Testis (tissue), 2 donors: Measurements from ENCODE around the gene NLE1.

Source experiments
- POLR2A ChIP-seq: fragments of 450-650 bp; IDR thresholded peaks from one replicate; pipeline ENCODE4 v1.6.1; 2017; ENCODE audit warnings: antibody characterized with exemption, mild to moderate bottlenecking, moderate library complexity
- TF ChIP-seq, protein P1 (sequence below), 3 experiments: fragments of 450-650 bp in 2 of 3; fragments of 200-600 bp in 1 of 3; sonication (generic) in 1 of 3; IDR thresholded peaks; one replicate each; pipeline ENCODE4 v1.5.1; 2016 to 2019; ENCODE audit warnings: antibody characterized with exemption in 3 of 3, mild to moderate bottlenecking in 2 of 3, moderate library complexity in 1 of 3

DNA sequence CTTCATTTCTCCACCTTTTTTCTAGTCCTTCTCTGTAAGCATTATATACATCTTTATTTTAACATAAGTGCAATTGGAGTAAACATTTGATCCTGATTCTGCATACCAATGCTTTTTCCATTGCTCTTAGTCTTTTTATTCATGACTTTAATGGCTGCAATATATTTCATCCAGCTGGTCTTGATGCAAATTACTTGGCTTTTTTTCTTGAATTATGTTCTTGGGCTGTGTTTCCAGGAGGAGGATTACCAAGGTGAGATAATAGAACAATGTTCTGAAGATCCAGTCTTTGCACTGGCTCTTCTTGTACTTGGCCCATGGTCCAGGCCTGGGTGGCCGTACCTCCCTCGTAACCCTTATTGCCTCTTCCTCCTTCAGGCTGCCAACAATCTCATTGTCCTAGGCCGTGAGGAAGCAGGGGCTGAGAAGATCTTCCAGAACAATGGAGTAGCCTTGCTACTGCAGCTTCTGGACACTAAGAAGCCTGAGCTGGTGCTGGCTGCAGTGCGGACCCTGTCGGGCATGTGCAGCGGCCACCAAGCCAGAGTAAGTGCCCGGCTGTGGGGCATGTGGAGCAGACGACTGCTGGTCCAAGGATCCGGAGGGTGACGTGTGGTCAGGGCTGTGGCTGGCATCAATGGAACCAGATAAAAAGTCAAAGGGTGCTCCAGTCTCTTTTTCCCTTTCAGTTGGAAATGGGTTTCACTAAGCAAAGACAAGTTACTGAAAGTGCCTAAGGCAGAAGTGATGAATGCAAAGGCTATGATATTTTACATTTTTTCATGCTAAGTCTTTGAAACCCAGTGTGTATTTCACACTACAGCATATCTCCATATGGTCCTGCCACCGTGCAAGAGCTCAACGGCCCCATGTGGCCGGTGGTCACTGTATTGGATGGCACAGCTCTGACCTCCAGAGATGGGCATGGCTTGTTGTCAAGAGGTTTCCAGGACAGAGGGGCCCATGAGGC lies 12.4 kb upstream of the NLE1 start:
- TF ChIP-seq, protein P1, sequence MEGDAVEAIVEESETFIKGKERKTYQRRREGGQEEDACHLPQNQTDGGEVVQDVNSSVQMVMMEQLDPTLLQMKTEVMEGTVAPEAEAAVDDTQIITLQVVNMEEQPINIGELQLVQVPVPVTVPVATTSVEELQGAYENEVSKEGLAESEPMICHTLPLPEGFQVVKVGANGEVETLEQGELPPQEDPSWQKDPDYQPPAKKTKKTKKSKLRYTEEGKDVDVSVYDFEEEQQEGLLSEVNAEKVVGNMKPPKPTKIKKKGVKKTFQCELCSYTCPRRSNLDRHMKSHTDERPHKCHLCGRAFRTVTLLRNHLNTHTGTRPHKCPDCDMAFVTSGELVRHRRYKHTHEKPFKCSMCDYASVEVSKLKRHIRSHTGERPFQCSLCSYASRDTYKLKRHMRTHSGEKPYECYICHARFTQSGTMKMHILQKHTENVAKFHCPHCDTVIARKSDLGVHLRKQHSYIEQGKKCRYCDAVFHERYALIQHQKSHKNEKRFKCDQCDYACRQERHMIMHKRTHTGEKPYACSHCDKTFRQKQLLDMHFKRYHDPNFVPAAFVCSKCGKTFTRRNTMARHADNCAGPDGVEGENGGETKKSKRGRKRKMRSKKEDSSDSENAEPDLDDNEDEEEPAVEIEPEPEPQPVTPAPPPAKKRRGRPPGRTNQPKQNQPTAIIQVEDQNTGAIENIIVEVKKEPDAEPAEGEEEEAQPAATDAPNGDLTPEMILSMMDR (IDR thresholded peaks at IDR 0.05): no peak
- no peak for TF ChIP-seq POLR2A
